ENCODE data around the gene SH3RF2.
"Not testable (repeated sequence)": the region's sequence is repeated elsewhere in the genome, so short reads cannot be mapped to it uniquely, and the experiment has no call there.

The SH3RF2 gene

DNA sequence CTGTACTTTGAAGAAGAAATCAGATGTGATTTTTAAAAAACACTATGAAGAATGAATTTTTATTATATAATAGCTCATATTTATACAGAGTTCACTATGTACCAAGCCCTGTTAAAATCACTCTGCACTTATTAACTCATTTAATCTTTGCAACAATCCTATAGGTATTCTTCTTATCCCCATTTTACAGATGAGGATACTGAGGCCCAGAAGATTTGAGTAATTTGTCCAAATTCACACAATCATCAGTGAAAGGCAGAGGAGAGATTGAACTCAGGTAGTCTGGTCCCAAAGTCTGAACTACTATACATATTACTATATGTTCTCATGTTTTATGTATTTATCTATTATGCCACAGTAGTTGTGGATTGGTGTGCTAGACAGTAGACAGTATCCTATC lies 152.9 kb downstream of the SH3RF2 start:
- no peak for DNase-seq

DNA sequence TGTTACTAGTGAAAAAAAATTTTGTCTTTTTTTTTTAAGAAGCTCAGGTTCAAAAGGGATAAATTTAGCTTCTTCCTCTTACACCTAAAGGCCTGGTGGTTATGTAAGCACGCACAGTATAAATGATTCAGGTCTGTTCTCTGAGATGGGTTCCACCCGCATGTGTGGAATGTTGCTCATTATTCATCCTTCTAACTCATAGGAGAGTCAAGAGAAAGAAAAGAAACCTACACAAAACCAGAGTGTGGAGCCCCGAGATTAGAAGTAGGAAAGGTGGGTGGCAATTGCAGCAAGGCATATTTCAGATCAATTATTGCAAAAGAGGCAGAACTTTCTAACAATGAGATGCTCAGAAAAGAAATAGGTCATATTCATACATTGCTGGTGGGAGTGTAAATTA lies 155.5 kb downstream of the SH3RF2 start:
- DNase-seq: no peak

DNA sequence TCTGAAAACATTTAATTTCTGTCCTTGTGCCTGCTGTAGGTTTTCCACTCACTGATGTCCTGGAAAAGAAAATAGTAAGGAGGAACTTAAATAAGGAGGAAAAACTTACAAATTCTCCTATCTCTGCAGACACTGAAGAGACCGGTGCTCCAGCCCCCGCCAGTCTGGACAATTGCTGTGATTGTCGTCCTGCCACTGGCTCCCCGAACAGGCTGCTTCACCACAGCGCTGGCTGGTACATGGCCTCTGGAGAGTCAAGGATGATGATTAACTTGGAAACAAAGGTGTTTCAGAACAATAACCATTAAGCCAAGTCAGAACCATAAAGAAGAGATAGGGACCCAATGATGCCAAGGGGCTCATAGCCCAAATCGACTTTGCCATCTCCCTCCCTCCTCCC lies 161.7 kb downstream of the SH3RF2 start:
- DNase-seq: no peak

DNA sequence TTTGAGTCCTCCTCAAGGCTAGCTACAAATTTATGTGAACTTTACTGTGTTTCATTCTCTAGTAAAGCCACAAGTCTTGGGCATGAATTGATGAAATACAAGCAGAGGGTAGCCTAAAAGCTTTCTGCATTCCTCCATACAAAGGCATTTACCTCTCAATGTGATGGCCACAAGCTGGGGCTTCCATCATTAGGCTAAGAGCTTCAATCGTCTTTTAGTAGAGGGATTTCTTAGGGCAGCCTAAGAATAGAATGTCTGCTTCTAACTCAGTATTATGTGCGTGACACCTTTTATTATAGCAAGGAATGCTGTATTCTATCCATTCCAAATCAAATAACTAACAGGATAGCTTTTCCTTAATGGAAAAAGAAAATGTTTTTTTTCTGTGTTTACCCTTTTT lies 165.3 kb downstream of the SH3RF2 start:
- no peak for DNase-seq

DNA sequence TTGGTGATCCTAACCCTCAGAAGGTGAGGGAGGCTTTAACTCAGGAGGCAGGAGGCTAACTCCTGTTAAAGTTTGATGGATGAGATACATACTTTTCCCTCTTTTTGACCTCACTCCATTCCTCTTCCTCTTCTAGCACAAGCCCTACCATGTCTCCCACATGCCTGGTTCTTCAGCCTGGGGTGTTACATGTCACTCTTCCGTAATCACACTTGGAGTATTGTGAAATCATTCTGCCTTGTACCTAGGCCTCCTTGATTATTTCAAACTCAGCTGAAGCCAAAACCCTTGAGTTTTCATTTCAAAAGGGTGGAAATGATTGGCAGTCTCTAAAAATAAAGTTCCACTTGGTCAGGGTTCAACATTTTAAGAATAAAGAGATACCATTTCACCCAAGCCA lies 167.2 kb downstream of the SH3RF2 start:
- no peak for DNase-seq

DNA sequence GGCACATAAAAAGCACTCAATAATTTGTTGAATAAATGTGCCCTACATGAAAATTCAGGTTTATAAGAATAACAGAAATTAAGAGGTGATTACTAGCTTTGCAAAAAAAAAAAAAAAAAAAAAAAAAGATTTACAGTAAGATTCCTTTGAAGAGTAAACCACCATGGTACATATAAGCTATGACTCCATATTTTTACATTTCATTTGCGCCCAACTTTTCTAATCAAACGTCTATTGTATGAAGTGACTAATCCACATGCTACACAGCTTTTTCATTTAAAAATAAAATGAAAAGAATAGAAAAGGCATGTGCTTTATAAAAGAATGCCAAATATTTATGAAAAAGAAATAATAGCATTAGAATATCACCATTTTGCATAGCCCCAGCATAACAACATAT lies 169.1 kb downstream of the SH3RF2 start, which contains the start of gene PLAC8L1:
Gene PLAC8L1, minus strand, starts transcription at position 101 of the 400 bp plus-strand sequence. CDS start 1,266 bp downstream, outside the sequence.
- DNase-seq: no peak

DNA sequence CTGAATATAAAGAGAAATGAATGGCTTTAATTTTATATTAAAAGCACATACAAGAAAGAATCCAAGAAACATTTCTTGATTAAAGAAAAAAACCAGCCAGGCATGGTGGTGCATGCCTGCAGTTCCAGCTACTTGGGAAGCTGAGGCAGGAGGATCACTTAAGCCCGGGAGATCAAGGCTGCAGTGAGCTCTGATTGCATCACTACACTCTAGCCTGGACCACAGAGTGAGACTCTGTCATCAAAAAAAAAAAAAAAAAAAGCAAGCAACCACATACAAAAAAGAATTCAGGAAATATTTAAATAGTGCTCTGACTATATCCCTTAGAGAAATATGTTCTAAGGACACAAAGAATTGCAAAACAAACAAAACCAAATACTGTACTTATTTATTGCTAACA lies 171.5 kb downstream of the SH3RF2 start:
- no peak for DNase-seq

DNA sequence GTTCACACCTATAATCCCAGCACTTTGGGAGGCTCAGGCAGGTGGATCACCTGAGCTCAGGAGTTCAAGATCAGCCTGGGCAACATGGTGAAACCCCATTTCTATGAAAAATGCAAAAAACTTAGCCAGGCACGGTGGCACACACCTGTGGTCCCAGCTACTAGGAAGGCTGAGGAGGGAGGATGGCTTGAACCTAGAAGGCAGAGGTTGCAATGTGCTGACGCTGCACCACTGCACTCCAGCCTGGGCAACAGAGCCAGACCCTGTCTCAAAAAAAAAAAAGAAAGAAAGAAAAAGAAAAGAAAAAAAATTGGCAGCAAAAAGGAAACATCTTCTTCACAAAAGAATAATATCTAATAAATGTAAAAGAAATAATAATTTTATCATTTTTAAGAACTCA lies 172.5 kb downstream of the SH3RF2 start:
- DNase-seq: not testable (repeated sequence)

DNA sequence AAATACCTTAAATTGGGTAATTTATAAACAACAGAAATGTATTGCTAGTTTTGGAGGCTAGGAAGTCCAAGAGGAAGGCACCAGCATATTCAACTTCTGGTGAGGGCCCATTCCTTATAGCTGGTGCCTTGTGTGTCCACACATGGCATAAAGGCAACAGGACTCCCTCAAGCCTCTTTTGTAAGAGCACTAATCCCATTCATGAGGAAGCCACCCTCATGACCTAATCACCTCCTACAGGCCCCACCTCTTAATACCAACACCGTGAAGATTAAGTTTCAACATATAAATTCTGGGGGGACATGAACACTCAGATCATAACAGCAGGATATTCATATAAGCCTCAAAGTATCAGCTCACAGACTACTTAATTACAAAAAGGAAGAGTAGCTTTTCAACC lies 173.0 kb downstream of the SH3RF2 start:
- DNase-seq: no peak

DNA sequence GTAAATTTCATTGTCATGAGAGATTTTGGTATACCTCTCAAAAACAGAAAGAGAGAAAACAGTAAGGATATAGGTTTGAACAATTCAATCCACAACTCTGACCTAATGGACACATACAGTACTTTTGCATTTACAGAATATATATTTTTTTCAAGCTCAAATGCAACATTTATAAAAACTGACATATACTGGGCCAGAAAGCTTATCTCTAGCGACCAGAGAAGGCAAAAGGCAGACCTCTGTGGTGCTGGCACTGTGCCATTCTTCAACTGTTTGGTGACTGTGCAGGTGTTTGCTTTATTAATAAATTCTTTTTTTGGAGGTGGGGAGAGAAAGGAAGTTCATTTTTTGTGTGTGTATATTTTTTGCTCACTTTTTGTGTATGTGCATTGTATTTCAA lies 175.0 kb downstream of the SH3RF2 start:
- no peak for DNase-seq

DNA sequence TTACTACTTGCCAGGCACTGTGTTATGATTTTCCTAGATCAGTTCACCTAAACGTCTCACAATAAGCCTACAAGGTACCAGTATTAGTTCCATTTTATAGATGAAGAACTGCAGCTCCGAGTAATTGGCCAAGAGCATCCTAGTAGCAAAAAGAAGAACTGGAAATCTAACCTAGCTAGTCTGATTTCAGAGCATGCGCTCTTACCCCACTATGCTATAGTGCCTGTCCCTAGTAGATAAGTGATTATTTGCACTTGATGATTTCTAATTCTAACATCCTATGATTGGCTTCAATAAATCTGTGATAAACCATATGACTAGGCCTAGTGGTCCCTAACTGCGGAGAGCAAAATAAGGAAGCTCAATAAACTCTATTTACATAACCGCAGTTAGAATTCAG lies 176.1 kb downstream of the SH3RF2 start:
- no peak for DNase-seq
